Measurements from ENCODE around the gene FARSB.

DNA sequence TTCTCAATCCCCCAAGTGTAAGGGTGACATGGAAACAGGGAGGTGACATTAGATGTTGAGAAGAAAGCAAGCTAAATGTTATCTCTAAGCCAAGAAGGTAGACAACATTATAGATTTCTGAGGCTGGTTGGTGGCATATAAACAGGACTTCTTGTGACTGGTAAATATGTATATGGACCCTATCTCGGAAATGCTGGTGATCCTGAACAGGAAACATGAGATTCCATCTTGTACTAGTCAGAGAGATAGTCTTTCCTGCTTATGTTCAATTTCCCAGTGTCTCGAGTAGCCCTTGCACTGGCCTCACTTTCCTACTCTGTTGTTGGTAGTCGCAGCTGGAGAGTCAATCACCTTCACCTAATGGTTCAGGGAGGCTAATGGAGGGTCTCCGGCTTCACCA is 42.4 kb upstream of the FARSB start:
- TF ChIP-seq, protein P1, sequence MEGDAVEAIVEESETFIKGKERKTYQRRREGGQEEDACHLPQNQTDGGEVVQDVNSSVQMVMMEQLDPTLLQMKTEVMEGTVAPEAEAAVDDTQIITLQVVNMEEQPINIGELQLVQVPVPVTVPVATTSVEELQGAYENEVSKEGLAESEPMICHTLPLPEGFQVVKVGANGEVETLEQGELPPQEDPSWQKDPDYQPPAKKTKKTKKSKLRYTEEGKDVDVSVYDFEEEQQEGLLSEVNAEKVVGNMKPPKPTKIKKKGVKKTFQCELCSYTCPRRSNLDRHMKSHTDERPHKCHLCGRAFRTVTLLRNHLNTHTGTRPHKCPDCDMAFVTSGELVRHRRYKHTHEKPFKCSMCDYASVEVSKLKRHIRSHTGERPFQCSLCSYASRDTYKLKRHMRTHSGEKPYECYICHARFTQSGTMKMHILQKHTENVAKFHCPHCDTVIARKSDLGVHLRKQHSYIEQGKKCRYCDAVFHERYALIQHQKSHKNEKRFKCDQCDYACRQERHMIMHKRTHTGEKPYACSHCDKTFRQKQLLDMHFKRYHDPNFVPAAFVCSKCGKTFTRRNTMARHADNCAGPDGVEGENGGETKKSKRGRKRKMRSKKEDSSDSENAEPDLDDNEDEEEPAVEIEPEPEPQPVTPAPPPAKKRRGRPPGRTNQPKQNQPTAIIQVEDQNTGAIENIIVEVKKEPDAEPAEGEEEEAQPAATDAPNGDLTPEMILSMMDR (IDR thresholded peaks at IDR 0.05; ENCODE audit: low read depth, low read length, poor library complexity, severe bottlenecking): no peak
- TF ChIP-seq EZH2phosphoT487 (IDR thresholded peaks at IDR 0.05; ENCODE audit: borderline replicate concordance, low read length): no peak

All from DOHH2 (cell line).